ENCODE measurements around the gene PFN1.

Gene PFN1

GRCh38 chr17:4969551-4970173 lies 21.3 kb upstream of the PFN1 start:
- Histone ChIP-seq H3K9me3 (ENCODE audit: control insufficient read depth, insufficient read depth, low read length) (no peaks in the 10 kb centered on the region), H3K27me3 (ENCODE audit: control insufficient read depth, low read length) (no peaks in the 10 kb centered on the region), H3K4me1 (ENCODE audit: control insufficient read depth, low read length) (peaks cover 19% of the 10 kb centered on the region), H3K36me3 (ENCODE audit: control insufficient read depth, low read length) (peaks cover 64% of the 10 kb centered on the region), H3K9me2 (replicated peaks; ENCODE audit: control insufficient read depth, low read length) (no peaks in the 10 kb centered on the region), H3K79me2 (ENCODE audit: control insufficient read depth, low read length) (peaks cover 29% of the 10 kb centered on the region), H3K4me3 (ENCODE audit: low read length) (no peak overlapping the region), H4K20me1 (ENCODE audit: control insufficient read depth, insufficient read depth, low read depth, low read length) (no peaks in the 10 kb centered on the region), H3F3A (ENCODE audit: control insufficient read depth, insufficient read depth) (no peaks in the 10 kb centered on the region; the same call in 1 of the 2 replicates), H3K27ac (ENCODE audit: low read depth, low read length) (no peak overlapping the region), H3K4me2 (ENCODE audit: low read length) (no peak overlapping the region)
- no peak for TF ChIP-seq CTCF (IDR thresholded peaks at IDR 0.05; ENCODE audit: low read depth, low read length, poor library complexity, severe bottlenecking)
- TF ChIP-seq EZH2phosphoT487 (IDR thresholded peaks at IDR 0.05; ENCODE audit: borderline replicate concordance, low read length): no peak

GRCh38 chr17:4969047-4969550 lies 20.8 kb upstream of the PFN1 start:
- Histone ChIP-seq H3F3A (ENCODE audit: control insufficient read depth, insufficient read depth) (no peaks in the 10 kb centered on the region; the same call in 1 of the 2 replicates), H3K9me3 (ENCODE audit: control insufficient read depth, insufficient read depth, low read length) (no peaks in the 10 kb centered on the region), H3K4me3 (ENCODE audit: low read length) (peak overlapping the region; percentile 86; the same call in 1 of the 2 replicates), H3K36me3 (ENCODE audit: control insufficient read depth, low read length) (peaks cover 59% of the 10 kb centered on the region), H3K4me2 (ENCODE audit: low read length) (peak overlapping the region; percentile 72), H3K27ac (ENCODE audit: low read depth, low read length) (no peak overlapping the region), H3K27me3 (ENCODE audit: control insufficient read depth, low read length) (no peaks in the 10 kb centered on the region), H3K79me2 (ENCODE audit: control insufficient read depth, low read length) (peaks cover 29% of the 10 kb centered on the region), H3K9me2 (replicated peaks; ENCODE audit: control insufficient read depth, low read length) (no peaks in the 10 kb centered on the region), H4K20me1 (ENCODE audit: control insufficient read depth, insufficient read depth, low read depth, low read length) (no peaks in the 10 kb centered on the region), H3K4me1 (ENCODE audit: control insufficient read depth, low read length) (peaks cover 19% of the 10 kb centered on the region)
- TF ChIP-seq CTCF (IDR thresholded peaks at IDR 0.05; ENCODE audit: low read depth, low read length, poor library complexity, severe bottlenecking): no peak

- Histone ChIP-seq H3K4me3 (ENCODE audit: low read length) (peak overlapping the region; percentile 86), H4K20me1 (ENCODE audit: control insufficient read depth, insufficient read depth, low read depth, low read length) (no peaks in the 10 kb centered on the region), H3K9me2 (replicated peaks; ENCODE audit: control insufficient read depth, low read length) (no peaks in the 10 kb centered on the region), H3K4me1 (ENCODE audit: control insufficient read depth, low read length) (peaks cover 19% of the 10 kb centered on the region), H3K79me2 (ENCODE audit: control insufficient read depth, low read length) (peaks cover 29% of the 10 kb centered on the region), H3K36me3 (ENCODE audit: control insufficient read depth, low read length) (peaks cover 54% of the 10 kb centered on the region), H3K27me3 (ENCODE audit: control insufficient read depth, low read length) (no peaks in the 10 kb centered on the region), H3F3A (ENCODE audit: control insufficient read depth, insufficient read depth) (no peaks in the 10 kb centered on the region; the same call in 1 of the 2 replicates), H3K27ac (ENCODE audit: low read depth, low read length) (no peak overlapping the region), H3K9me3 (ENCODE audit: control insufficient read depth, insufficient read depth, low read length) (no peaks in the 10 kb centered on the region), H3K4me2 (ENCODE audit: low read length) (peak overlapping the region; percentile 72)
- TF ChIP-seq CTCF (IDR thresholded peaks at IDR 0.05; ENCODE audit: low read depth, low read length, poor library complexity, severe bottlenecking) (no peak), EZH2phosphoT487 (IDR thresholded peaks at IDR 0.05; ENCODE audit: borderline replicate concordance, low read length) (no peak)
Measured at GRCh38 chr17:4968486-4969046, 20.2 kb upstream of the PFN1 start.

All from DOHH2 (cell line).